Mesothelial cell of epicardium (in vitro differentiated cells): ENCODE results near the gene CXCL12. TPM values are rescaled to one million over a fixed set of nuclear protein-coding genes. Genes with fewer than 3 reads are reported as not detected.

ENCODE experiments used
- DNase-seq, 2 experiments: peaks; one replicate each; pipeline ENCODE4 v3.0.0; 2021; ENCODE audit warnings: low spot score in 2 of 2; ENCODE audit not compliant: unreplicated experiment in 2 of 2
- H3K27ac Mint-ChIP-seq: 2 replicates; pipeline ENCODE4 v1.8.0; 2021; ENCODE audit warnings: mixed read lengths
- H3K27me3 Mint-ChIP-seq: 2 replicates; pipeline ENCODE4 v1.8.0; 2021; ENCODE audit warnings: low read depth, mixed read lengths
- H3K36me3 Mint-ChIP-seq: 2 replicates; pipeline ENCODE4 v1.8.0; 2021; ENCODE audit warnings: mixed read lengths
- H3K4me1 Mint-ChIP-seq: 2 replicates; pipeline ENCODE4 v1.8.0; 2021; ENCODE audit warnings: mixed read lengths
- H3K4me3 Mint-ChIP-seq: 2 replicates; pipeline ENCODE4 v1.8.0; 2021; ENCODE audit warnings: mild to moderate bottlenecking, moderate library complexity, mixed read lengths
- H3K9me3 Mint-ChIP-seq: 2 replicates; pipeline ENCODE4 v1.8.0; 2021; ENCODE audit warnings: mixed read lengths
- CTCF ChIP-seq: fragments of 200-600 bp; sonication (generic); IDR thresholded peaks from one replicate; pipeline ENCODE4 v1.5.0; 2021; ENCODE audit warnings: antibody characterized with exemption; ENCODE audit not compliant: unreplicated experiment
- total RNA-seq: library from RNA; stranded (reverse); gene quantifications from 3 replicates; pipeline ENCODE4 v1.2.1, GENCODE V29; 2021

The CXCL12 gene
- 42.4 to 48.4 TPM (median 45.8 TPM) in 3 replicates for total RNA-seq

- DNase-seq, result peak in 1 of 2 experiments; percentile 53
- Mint-ChIP-seq H3K4me1 (peaks cover 20% of the 10 kb centered on the region), H3K4me3 (peak within 1 kb of the TSS; percentile 71), H3K27ac (no peak within 1 kb of the TSS), H3K9me3 (no peaks in the 10 kb centered on the region), H3K36me3 (no peaks in the 10 kb centered on the region), H3K27me3 (peaks cover 66% of the 10 kb centered on the region)
- TF ChIP-seq CTCF, result no peak
Observed at GRCh38 chr10:44385026-44385695, at the start of gene CXCL12. CXCL12 (minus strand) TSS chr10:44385097; CDS start chr10:44385005, 92 bp downstream.

- Mint-ChIP-seq H3K4me3 (no peak overlapping the region), H3K27ac (no peak overlapping the region), H3K4me1 (no peaks in the 10 kb centered on the region), H3K27me3 (peaks cover 9% of the 10 kb centered on the region), H3K36me3 (no peaks in the 10 kb centered on the region), H3K9me3 (peaks cover 36% of the 10 kb centered on the region)
- DNase-seq, result no peak
- no peak for TF ChIP-seq CTCF
Observed at GRCh38 chr10:44427479-44427878, 42.6 kb upstream of the CXCL12 start.

- DNase-seq, result no peak
- Mint-ChIP-seq H3K4me3 (no peak overlapping the region), H3K4me1 (no peaks in the 10 kb centered on the region), H3K36me3 (no peaks in the 10 kb centered on the region), H3K27me3 (peaks cover 10% of the 10 kb centered on the region), H3K27ac (no peak overlapping the region), H3K9me3 (peaks cover 32% of the 10 kb centered on the region)
- no peak for TF ChIP-seq CTCF
Observed at GRCh38 chr10:44427037-44427436, 42.1 kb upstream of the CXCL12 start.

GRCh38 chr10:44426247-44427034, 41.5 kb upstream of the CXCL12 start:
- Mint-ChIP-seq H3K36me3 (no peaks in the 10 kb centered on the region), H3K27me3 (peaks cover 10% of the 10 kb centered on the region), H3K9me3 (peaks cover 29% of the 10 kb centered on the region), H3K4me3 (no peak overlapping the region), H3K27ac (no peak overlapping the region), H3K4me1 (no peaks in the 10 kb centered on the region)
- DNase-seq, result no peak
- TF ChIP-seq CTCF, result no peak

- no peak for TF ChIP-seq CTCF
- H3K4me1 Mint-ChIP-seq, result no peaks in the 10 kb centered on the region
- no peak overlapping the region for H3K4me3 Mint-ChIP-seq
- H3K9me3 Mint-ChIP-seq, result peaks cover 19% of the 10 kb centered on the region
- H3K27ac Mint-ChIP-seq, result no peak overlapping the region
- peaks cover 12% of the 10 kb centered on the region for H3K27me3 Mint-ChIP-seq
- DNase-seq, result no peak
- H3K36me3 Mint-ChIP-seq, result no peaks in the 10 kb centered on the region
Observed at GRCh38 chr10:44425466-44425865, 40.6 kb upstream of the CXCL12 start.
